ENCODE measurements around the gene TRH.

DNA sequence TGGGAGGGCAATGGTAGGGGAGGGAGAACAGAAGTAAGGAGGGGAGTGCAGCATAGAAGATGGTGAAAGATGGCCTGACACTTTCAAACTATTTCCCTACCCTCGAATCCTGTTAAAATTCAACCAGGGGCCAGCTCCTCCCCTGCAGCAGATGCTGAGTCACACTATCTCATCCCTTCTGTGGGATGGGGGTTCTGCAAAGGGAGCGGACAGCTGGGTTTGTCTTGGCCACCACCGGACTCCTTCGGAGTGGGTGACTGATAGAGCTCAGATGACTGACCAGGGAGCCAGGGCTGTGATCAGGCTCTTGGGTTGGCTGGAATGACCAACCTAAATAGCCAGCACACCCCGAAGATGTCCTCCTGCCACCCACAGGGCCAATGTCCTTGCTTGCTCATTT, 47.4 kb upstream of the TRH start:
- TF ChIP-seq POLR2A (IDR thresholded peaks at IDR 0.05; ENCODE audit: low read depth, low read length) = no peak
- no peak for TF ChIP-seq TAF1 (IDR thresholded peaks at IDR 0.05; ENCODE audit: borderline replicate concordance, low read depth, low read length)
- TF ChIP-seq POLR2AphosphoS5 (IDR thresholded peaks at IDR 0.05; ENCODE audit: low read depth, low read length) = no peak
